Measurements from ENCODE around the gene IZUMO2.
"Not testable (repeated sequence)": the region's sequence is repeated elsewhere in the genome, so short reads cannot be mapped to it uniquely, and the experiment has no call there.

IZUMO2 gene

GRCh38 chr19:50184196-50184595 is 21.1 kb upstream of the IZUMO2 start:
- DNase-seq (ENCODE audit: low read depth): no peak

GRCh38 chr19:50181121-50181520 is 18.0 kb upstream of the IZUMO2 start:
- no peak for DNase-seq (ENCODE audit: low read depth)

- DNase-seq (ENCODE audit: low read depth): peak; percentile 4
These were observed 15.9 kb upstream of the IZUMO2 start for GRCh38 chr19:50178859-50179537.

- DNase-seq (ENCODE audit: low read depth): no peak
These were observed 15.2 kb upstream of the IZUMO2 start for GRCh38 chr19:50178320-50178719.

- no peak for DNase-seq (ENCODE audit: low read depth)
These were observed 13.7 kb upstream of the IZUMO2 start for GRCh38 chr19:50176775-50177174.

- no peak for DNase-seq (ENCODE audit: low read depth)
These were observed 12.8 kb upstream of the IZUMO2 start for GRCh38 chr19:50175924-50176323.

- no peak for DNase-seq (ENCODE audit: low read depth)
These were observed 11.2 kb upstream of the IZUMO2 start for GRCh38 chr19:50174100-50174793.

- DNase-seq (ENCODE audit: low read depth): no peak
These were observed 10.0 kb upstream of the IZUMO2 start for GRCh38 chr19:50173127-50173526.

- no peak for DNase-seq (ENCODE audit: low read depth)
These were observed 9.6 kb upstream of the IZUMO2 start for GRCh38 chr19:50172726-50173125.

GRCh38 chr19:50171752-50172151 is 8.7 kb upstream of the IZUMO2 start:
- no peak for DNase-seq (ENCODE audit: low read depth)

GRCh38 chr19:50167314-50167721 is 4.2 kb upstream of the IZUMO2 start:
- DNase-seq (ENCODE audit: low read depth): no peak

GRCh38 chr19:50159078-50159477 is 4.0 kb downstream of the IZUMO2 start:
- DNase-seq (ENCODE audit: low read depth): no peak

- DNase-seq (ENCODE audit: low read depth): no peak
These were observed 4.5 kb downstream of the IZUMO2 start for GRCh38 chr19:50158577-50158976.

- no peak for DNase-seq (ENCODE audit: low read depth)
These were observed 7.5 kb downstream of the IZUMO2 start for GRCh38 chr19:50155520-50156109.

GRCh38 chr19:50154529-50154928 is 8.6 kb downstream of the IZUMO2 start:
- DNase-seq (ENCODE audit: low read depth): no peak

GRCh38 chr19:50152578-50152977 is 10.5 kb downstream of the IZUMO2 start:
- DNase-seq (ENCODE audit: low read depth): no peak

- no peak for DNase-seq (ENCODE audit: low read depth)
These were observed 14.6 kb downstream of the IZUMO2 start for GRCh38 chr19:50148528-50148927.

- peak; percentile 75 for DNase-seq (ENCODE audit: low read depth)
These were observed 15.3 kb downstream of the IZUMO2 start for GRCh38 chr19:50147462-50148423.

GRCh38 chr19:50141921-50142320 is 21.2 kb downstream of the IZUMO2 start:
- DNase-seq (ENCODE audit: low read depth): not testable (repeated sequence)

- not testable (repeated sequence) for DNase-seq (ENCODE audit: low read depth)
These were observed 22.8 kb downstream of the IZUMO2 start for GRCh38 chr19:50140118-50140845.

- DNase-seq (ENCODE audit: low read depth): not testable (repeated sequence)
These were observed 26.3 kb downstream of the IZUMO2 start for GRCh38 chr19:50136603-50137365.
